ENCODE measurements around the gene CCND1. TPM values are rescaled to one million over a fixed set of nuclear protein-coding genes. Genes with fewer than 3 reads are reported as not detected.
"Not testable (repeated sequence)": the region's sequence is repeated elsewhere in the genome, so short reads cannot be mapped to it uniquely, and the experiment has no call there.

Gene CCND1
- total RNA-seq, 1 experiment from 2014 or later: 292 TPM

- no peak for DNase-seq
- H3K4me3 ChIP-seq (ENCODE audit: insufficient read depth, low read depth, low read length): no peak overlapping the region
- H3K36me3 ChIP-seq (replicated peaks; ENCODE audit: control insufficient read depth, insufficient read depth, low read length): no peaks in the 10 kb centered on the region
- no peaks in the 10 kb centered on the region for H3K27me3 ChIP-seq (ENCODE audit: control insufficient read depth, insufficient read depth, low read length)
Observed at GRCh38 chr11:69611548-69612526, 29.1 kb upstream of the CCND1 start.

DNA sequence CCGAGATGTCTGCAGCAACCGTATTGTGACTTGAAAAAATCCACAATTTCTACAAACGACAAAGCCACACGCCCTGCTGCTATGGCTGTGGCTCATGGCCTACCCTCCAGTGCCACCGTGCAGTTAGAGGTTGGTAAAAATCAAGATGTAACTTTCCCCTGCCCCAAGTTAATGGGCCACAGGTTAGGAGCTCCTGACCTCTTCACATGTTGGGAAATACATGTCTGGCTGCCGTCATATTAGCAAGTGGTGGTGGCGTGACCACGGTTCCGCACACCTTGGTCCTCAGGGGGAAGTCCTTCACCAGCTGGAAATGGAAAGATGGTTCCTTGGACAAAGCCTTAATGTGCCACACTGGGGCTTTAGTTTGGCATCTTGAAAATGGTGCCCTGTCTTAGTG lies 27.4 kb upstream of the CCND1 start:
- DNase-seq: no peak

DNA sequence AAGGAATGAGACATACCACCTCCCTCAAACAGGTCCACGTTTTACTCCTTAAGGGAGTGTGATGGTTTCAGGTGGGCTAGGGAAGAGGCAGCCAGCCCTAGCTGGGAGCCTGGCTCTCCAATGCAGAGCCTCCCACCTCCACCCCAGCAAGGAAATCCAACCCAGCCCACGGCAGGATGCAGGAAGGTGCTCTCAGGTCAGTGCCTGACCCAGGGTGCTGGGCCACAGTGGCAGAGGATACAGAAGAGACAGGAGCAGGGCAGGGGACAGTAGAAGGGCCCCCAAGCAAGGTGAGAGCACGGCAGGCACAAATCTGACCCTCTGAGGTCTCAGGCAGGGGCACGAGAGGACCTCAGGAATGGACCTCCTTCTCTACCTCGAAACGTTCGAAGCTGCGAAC lies 26.9 kb upstream of the CCND1 start:
- no peaks in the 10 kb centered on the region for H3K27me3 ChIP-seq (ENCODE audit: control insufficient read depth, insufficient read depth, low read length)
- H3K4me3 ChIP-seq (ENCODE audit: insufficient read depth, low read depth, low read length): no peak overlapping the region
- DNase-seq: no peak

More for the DNA sequence above, 27.4 kb upstream of the CCND1 start:
- no peak overlapping the region for H3K4me3 ChIP-seq (ENCODE audit: insufficient read depth, low read depth, low read length)
- H3K36me3 ChIP-seq (replicated peaks; ENCODE audit: control insufficient read depth, insufficient read depth, low read length): no peaks in the 10 kb centered on the region
- H3K27me3 ChIP-seq (ENCODE audit: control insufficient read depth, insufficient read depth, low read length): no peaks in the 10 kb centered on the region

GRCh38 chr11:69615545-69616278 lies 25.2 kb upstream of the CCND1 start:
- H3K36me3 ChIP-seq (replicated peaks; ENCODE audit: control insufficient read depth, insufficient read depth, low read length): no peaks in the 10 kb centered on the region
- H3K4me3 ChIP-seq (ENCODE audit: insufficient read depth, low read depth, low read length): no peak overlapping the region
- no peaks in the 10 kb centered on the region for H3K27me3 ChIP-seq (ENCODE audit: control insufficient read depth, insufficient read depth, low read length)
- DNase-seq: peak; percentile 72

More for the DNA sequence above, 26.9 kb upstream of the CCND1 start:
- no peaks in the 10 kb centered on the region for H3K36me3 ChIP-seq (replicated peaks; ENCODE audit: control insufficient read depth, insufficient read depth, low read length)

DNA sequence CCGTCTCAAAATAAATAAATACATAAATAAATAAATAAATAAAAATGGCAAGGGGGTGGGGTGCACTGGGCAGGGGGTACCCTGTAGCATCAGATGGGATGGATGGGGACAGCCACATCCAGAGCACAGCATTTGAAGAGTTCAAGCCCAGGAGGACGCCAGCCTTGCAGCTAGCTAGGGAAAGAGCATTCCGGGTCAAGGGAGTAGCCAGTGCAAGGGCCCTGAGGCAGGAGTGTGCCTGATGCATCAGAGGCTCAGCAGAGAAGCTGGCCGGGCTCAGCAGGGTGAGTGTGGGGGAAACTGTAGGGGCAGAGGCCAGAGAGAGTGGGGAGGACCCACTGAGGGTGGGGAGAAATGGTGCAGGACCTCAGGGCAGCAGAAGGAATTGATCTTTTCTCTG lies 23.7 kb upstream of the CCND1 start:
- DNase-seq: no peak
- no peaks in the 10 kb centered on the region for H3K36me3 ChIP-seq (replicated peaks; ENCODE audit: control insufficient read depth, insufficient read depth, low read length)
- no peak overlapping the region for H3K4me3 ChIP-seq (ENCODE audit: insufficient read depth, low read depth, low read length)
- no peaks in the 10 kb centered on the region for H3K27me3 ChIP-seq (ENCODE audit: control insufficient read depth, insufficient read depth, low read length)

GRCh38 chr11:69617682-69618081 lies 23.3 kb upstream of the CCND1 start:
- Histone ChIP-seq H3K4me3 (ENCODE audit: insufficient read depth, low read depth, low read length) (no peak overlapping the region), H3K36me3 (replicated peaks; ENCODE audit: control insufficient read depth, insufficient read depth, low read length) (no peaks in the 10 kb centered on the region), H3K27me3 (ENCODE audit: control insufficient read depth, insufficient read depth, low read length) (no peaks in the 10 kb centered on the region)
- DNase-seq: no peak

DNA sequence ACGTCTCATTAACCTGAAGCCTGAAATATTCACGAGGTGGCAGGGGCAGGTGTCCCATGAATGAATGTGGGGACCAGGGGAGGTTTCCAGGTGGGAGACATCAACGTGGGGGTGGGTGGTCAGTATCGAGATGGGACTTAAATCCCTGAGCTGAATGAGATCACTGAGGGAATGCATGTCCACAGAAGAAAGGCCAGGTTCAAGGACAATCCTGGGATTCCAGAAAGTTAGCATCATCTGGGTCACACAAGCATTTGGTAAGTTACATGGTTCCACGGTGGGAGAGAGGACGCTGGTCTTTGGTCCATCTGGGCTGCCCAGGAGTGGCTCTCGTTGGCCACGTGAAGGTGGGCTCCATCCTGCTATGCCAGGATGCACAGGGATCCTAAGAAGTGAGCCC lies 22.7 kb upstream of the CCND1 start:
- no peak overlapping the region for H3K4me3 ChIP-seq (ENCODE audit: insufficient read depth, low read depth, low read length)
- no peaks in the 10 kb centered on the region for H3K27me3 ChIP-seq (ENCODE audit: control insufficient read depth, insufficient read depth, low read length)
- no peak for DNase-seq
- no peaks in the 10 kb centered on the region for H3K36me3 ChIP-seq (replicated peaks; ENCODE audit: control insufficient read depth, insufficient read depth, low read length)

DNA sequence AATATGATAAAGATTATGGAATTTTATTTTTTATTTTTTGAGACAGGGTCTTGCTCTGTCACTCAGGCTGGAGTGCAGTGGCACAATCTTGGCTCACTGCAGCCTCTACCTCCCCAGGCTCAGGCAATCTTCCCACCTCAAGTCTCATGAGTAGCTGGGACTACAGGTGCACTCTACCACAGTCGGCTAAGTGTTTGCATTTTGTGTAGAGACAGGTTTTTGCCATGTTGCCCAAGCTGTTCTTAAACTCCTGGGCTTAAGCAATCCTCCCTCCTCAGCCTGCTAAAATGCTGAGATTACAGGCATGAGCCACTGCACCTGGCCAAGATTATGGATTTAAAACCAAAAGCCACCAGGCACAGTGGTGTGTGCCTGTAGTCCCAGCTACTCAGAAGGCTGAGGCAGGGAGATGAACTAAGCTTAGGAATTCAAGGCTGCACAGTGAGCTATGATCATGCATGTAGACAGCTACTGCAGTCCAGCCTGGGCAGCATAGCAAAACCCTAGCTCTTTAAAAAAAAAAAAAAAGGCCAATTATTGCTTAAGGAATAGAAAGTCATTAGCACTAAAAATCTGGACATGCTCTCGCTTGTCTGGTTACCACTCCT lies 20.2 kb upstream of the CCND1 start:
- Histone ChIP-seq H3K27me3 (ENCODE audit: control insufficient read depth, insufficient read depth, low read length) (no peaks in the 10 kb centered on the region), H3K36me3 (replicated peaks; ENCODE audit: control insufficient read depth, insufficient read depth, low read length) (no peaks in the 10 kb centered on the region), H3K4me3 (ENCODE audit: insufficient read depth, low read depth, low read length) (no peak overlapping the region)
- no peak for DNase-seq

- H3K4me3 ChIP-seq (ENCODE audit: insufficient read depth, low read depth, low read length); DNase-seq; H3K27me3 ChIP-seq (ENCODE audit: control insufficient read depth, insufficient read depth, low read length); H3K36me3 ChIP-seq (replicated peaks; ENCODE audit: control insufficient read depth, insufficient read depth, low read length): not testable (repeated sequence)
Observed at GRCh38 chr11:69622097-69622681, 18.8 kb upstream of the CCND1 start.

DNA sequence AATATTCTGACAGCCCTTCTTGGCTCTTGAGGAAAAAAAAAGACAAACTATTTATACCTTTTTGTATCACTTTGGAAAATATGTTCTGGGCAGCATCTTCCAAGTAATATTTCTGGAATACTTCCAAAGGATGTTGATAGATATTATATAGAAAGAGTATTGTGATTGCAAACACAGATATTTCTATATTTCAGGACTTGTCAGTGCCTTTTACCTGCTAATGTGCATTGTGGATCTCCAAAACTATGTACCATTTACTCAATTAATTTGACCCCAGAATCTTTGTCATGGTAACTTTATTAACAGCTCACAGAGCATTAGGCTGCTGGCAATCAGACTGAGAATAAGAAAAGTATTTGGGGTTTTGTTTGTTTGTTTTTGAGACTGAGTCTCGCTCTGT lies 16.7 kb upstream of the CCND1 start:
- Histone ChIP-seq H3K36me3 (replicated peaks; ENCODE audit: control insufficient read depth, insufficient read depth, low read length) (no peaks in the 10 kb centered on the region), H3K4me3 (ENCODE audit: insufficient read depth, low read depth, low read length) (no peak overlapping the region), H3K27me3 (ENCODE audit: control insufficient read depth, insufficient read depth, low read length) (no peaks in the 10 kb centered on the region)
- no peak for DNase-seq

DNA sequence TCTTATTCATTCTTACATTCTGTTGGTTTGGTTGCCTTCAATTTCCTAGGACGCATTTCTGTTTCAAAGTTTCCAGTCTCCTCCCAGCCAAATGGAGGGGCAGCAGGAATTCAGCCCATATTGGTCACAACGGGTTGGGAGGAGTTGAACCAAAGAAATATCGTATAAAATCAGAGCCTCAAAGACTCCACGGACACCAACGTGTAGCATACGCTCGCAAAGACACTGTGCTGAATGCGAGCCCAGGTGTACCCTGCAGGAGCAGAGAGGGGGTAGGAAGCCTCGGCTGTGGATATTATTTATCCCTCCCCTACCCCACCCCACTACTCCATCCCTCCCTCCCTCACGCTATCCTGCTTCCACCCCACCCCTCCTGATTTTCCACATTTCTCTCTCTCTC lies 15.5 kb upstream of the CCND1 start:
- H3K36me3 ChIP-seq (replicated peaks; ENCODE audit: control insufficient read depth, insufficient read depth, low read length): no peaks in the 10 kb centered on the region
- H3K27me3 ChIP-seq (ENCODE audit: control insufficient read depth, insufficient read depth, low read length): no peaks in the 10 kb centered on the region
- no peak for DNase-seq
- no peak overlapping the region for H3K4me3 ChIP-seq (ENCODE audit: insufficient read depth, low read depth, low read length)

DNA sequence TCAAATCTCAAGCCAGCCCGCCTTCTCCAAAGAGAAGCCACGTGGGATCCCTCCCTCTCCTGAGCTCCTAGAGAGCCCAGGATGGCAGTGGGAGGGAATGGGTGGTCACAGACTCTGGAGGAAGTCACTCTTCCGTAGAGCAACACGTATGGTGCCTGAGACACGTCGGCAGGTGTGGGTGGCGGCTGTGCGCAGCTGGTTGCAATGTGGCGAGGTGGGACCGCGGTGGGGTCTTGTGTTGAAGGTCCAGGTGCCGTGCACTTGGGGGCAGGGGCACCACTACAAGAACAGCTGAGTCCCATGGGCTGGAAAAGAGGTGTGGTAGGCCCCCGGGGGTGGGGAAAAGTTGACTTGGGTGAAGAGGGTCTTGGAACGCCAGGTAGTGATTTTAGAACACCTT lies 13.4 kb upstream of the CCND1 start:
- DNase-seq: no peak
- H3K27me3 ChIP-seq (ENCODE audit: control insufficient read depth, insufficient read depth, low read length): no peaks in the 10 kb centered on the region
- no peaks in the 10 kb centered on the region for H3K36me3 ChIP-seq (replicated peaks; ENCODE audit: control insufficient read depth, insufficient read depth, low read length)
- no peak overlapping the region for H3K4me3 ChIP-seq (ENCODE audit: insufficient read depth, low read depth, low read length)

GRCh38 chr11:69630017-69630416 lies 10.9 kb upstream of the CCND1 start:
- H3K4me3 ChIP-seq (ENCODE audit: insufficient read depth, low read depth, low read length): no peak overlapping the region
- no peaks in the 10 kb centered on the region for H3K36me3 ChIP-seq (replicated peaks; ENCODE audit: control insufficient read depth, insufficient read depth, low read length)
- peak; percentile 87 for DNase-seq
- H3K27me3 ChIP-seq (ENCODE audit: control insufficient read depth, insufficient read depth, low read length): no peaks in the 10 kb centered on the region

DNA sequence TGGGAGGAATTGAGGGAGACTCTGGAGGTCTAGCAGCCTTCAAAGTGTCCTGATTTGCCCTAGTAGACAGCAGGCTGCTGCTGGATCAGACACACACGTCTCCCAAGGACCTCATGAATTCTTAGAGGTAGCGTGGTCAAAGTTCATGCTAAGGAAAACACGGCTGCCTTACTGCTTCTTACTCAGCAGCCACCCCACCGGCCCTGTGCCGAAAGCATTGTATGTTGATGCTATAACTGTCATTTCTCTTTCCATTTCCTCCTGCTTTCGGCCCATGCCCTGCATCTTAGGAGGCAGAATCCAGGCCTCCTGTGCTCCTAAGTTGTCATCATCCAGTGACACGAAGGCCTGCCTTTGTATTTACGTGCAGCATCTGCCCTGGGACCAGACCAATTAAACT lies 10.5 kb upstream of the CCND1 start:
- no peak for DNase-seq
- Histone ChIP-seq H3K36me3 (replicated peaks; ENCODE audit: control insufficient read depth, insufficient read depth, low read length) (no peaks in the 10 kb centered on the region), H3K27me3 (ENCODE audit: control insufficient read depth, insufficient read depth, low read length) (peaks cover under 1% of the 10 kb centered on the region; the same call in 1 of the 2 replicates), H3K4me3 (ENCODE audit: insufficient read depth, low read depth, low read length) (no peak overlapping the region)

All from H7 (cell line).